Adrenal gland (tissue), 5 donors: ENCODE measurements around the gene RIPPLY3.

ENCODE experiments used
- POLR2A ChIP-seq, 2 donors: fragments of 450-650 bp; IDR thresholded peaks; one replicate each; pipeline ENCODE4 v1.6.1; 2017; ENCODE audit warnings: antibody characterized with exemption in 2 of 2, mild to moderate bottlenecking in 2 of 2, moderate library complexity in 1 of 2
- TF ChIP-seq, protein P1 (sequence below), 6 experiments: fragments of 450-650 bp in 4 of 6; fragments of 200-600 bp in 2 of 6; sonication (generic) in 1 of 6; IDR thresholded peaks; 1 replicate in 5 of 6; 2 replicates in 1 of 6; pipeline versions ENCODE4 v1.5.1 to v1.8.0; 2016 to 2021; ENCODE audit warnings: antibody characterized with exemption in 6 of 6, mild to moderate bottlenecking in 2 of 6, moderate library complexity in 1 of 6
- donor health status: DM: no; HTN: no; CAD: no.

DNA sequence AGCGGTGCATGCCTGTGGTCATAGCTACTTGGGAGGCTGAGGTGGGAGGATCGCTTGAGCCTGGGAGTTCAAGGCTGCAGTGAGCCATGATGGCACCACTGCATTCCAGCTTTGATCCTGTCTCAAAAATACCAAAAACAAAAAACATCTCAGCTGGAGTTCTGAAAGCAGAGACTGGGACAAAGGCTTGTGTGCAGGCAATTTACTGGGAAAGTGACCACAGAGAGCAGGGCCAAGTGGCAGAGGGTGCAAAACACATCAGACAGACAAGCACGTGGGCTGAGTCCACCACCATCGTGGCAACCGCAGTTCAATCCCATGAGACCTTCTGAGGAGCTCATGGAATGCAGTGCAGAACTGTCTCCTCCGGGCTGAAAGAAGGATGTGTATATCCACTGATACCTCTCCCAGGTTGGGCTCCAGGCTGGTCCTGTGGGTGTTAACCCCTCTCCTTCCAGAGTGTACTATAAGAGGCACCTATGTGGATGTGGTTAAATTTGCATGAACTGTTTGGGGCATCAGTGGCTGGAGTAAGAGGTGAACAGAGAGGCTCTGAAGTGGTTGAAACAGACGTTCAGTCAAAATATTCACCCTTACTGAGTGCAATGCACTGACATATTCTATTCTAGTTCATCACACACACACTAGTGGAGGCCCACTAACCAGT is 55.6 kb downstream of the RIPPLY3 start:
- TF ChIP-seq, protein P1, sequence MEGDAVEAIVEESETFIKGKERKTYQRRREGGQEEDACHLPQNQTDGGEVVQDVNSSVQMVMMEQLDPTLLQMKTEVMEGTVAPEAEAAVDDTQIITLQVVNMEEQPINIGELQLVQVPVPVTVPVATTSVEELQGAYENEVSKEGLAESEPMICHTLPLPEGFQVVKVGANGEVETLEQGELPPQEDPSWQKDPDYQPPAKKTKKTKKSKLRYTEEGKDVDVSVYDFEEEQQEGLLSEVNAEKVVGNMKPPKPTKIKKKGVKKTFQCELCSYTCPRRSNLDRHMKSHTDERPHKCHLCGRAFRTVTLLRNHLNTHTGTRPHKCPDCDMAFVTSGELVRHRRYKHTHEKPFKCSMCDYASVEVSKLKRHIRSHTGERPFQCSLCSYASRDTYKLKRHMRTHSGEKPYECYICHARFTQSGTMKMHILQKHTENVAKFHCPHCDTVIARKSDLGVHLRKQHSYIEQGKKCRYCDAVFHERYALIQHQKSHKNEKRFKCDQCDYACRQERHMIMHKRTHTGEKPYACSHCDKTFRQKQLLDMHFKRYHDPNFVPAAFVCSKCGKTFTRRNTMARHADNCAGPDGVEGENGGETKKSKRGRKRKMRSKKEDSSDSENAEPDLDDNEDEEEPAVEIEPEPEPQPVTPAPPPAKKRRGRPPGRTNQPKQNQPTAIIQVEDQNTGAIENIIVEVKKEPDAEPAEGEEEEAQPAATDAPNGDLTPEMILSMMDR (IDR thresholded peaks at IDR 0.05): no peak
- TF ChIP-seq POLR2A (IDR thresholded peaks at IDR 0.05): no peak
